Neural cell (in vitro differentiated cells): ENCODE results near the gene POLR1C.

Source experiments
- CTCF ChIP-seq: fragments of 450-650 bp; IDR thresholded peaks from 2 replicates; pipeline ENCODE4 v1.5.1; 2014; ENCODE audit warnings: antibody characterized with exemption, mild to moderate bottlenecking, moderate library complexity; ENCODE audit not compliant: poor library complexity, severe bottlenecking
- SMC3 ChIP-seq: fragments of 450-650 bp; conservative IDR thresholded peaks from 2 replicates; pipeline ENCODE4 v1.6.1; 2014; ENCODE audit warnings: antibody characterized with exemption, mild to moderate bottlenecking, moderate library complexity; ENCODE audit not compliant: poor library complexity

GRCh38 chr6:43476746-43477145 is 40.1 kb upstream of the POLR1C start:
- TF ChIP-seq CTCF = no peak
- no peak for TF ChIP-seq SMC3
